Body of pancreas (tissue), 4 donors: ENCODE measurements around the gene IFNG-AS1.

Experiments
- CTCF ChIP-seq, 7 experiments: fragments of 450-650 bp in 4 of 7; fragments of 200-600 bp in 3 of 7; sonication (generic) in 3 of 7; IDR thresholded peaks; one replicate each; pipeline ENCODE4 v1.5.1; 2016 to 2019; ENCODE audit warnings: antibody characterized with exemption in 7 of 7
- POLR2A ChIP-seq, 3 donors: fragments of 450-650 bp; IDR thresholded peaks; one replicate each; pipeline ENCODE4 v1.6.1; 2016; ENCODE audit warnings: antibody characterized with exemption in 3 of 3, mild to moderate bottlenecking in 2 of 3

- TF ChIP-seq CTCF (IDR thresholded peaks at IDR 0.05): no peak
- TF ChIP-seq POLR2A (IDR thresholded peaks at IDR 0.05): no peak
Measured at GRCh38 chr12:67977668-67978067, 11.6 kb upstream of the IFNG-AS1 start.
